CD4-positive, CD25-positive, alpha-beta regulatory T cell (primary cell): Measurements from ENCODE around the gene PMVK. TPM values are rescaled to one million over a fixed set of nuclear protein-coding genes. Genes with fewer than 3 reads are reported as not detected.
A peak's percentile ranks its signal among the peaks of the same experiment; 100 is the strongest.

Source experiments
- ATAC-seq, 2 donors: fragments of 150-1000 bp; cut with Tn5 transposase; one replicate each; pipeline ENCODE4 v1.10.0; 2021; ENCODE audit warnings: low read depth in 2 of 2, moderate number of reproducible peaks in 2 of 2, moderate library complexity in 1 of 2
- DNase-seq, 3 donors: peaks; one replicate each; pipeline versions ENCODE4 v3.0.0 to v3.0.0-alpha.2; 2012 to 2022; ENCODE audit warnings: mixed read lengths in 1 of 3
- H3K27ac ChIP-seq: one replicate; pipeline ENCODE4 v1.7.0; 2013; ENCODE audit warnings: mild to moderate bottlenecking, low read length; ENCODE audit not compliant: insufficient read depth, poor library complexity, severe bottlenecking
- H3K27me3 ChIP-seq: one replicate; pipeline ENCODE4 v1.7.0; 2013; ENCODE audit warnings: low read length; ENCODE audit not compliant: control insufficient read depth, insufficient read depth
- H3K36me3 ChIP-seq: one replicate; pipeline ENCODE4 v1.7.0; 2013; ENCODE audit warnings: mild to moderate bottlenecking, low read length, moderate library complexity; ENCODE audit not compliant: control insufficient read depth, insufficient read depth
- H3K4me1 ChIP-seq: 2 replicates; pipeline ENCODE4 v1.7.0; 2013; ENCODE audit warnings: mild to moderate bottlenecking, low read length; ENCODE audit not compliant: insufficient read depth, control insufficient read depth, poor library complexity, severe bottlenecking
- H3K4me3 ChIP-seq: one replicate; pipeline ENCODE4 v1.7.0; 2013; ENCODE audit warnings: low read depth, mild to moderate bottlenecking, low read length, moderate library complexity
- H3K9me3 ChIP-seq, 2 experiments: 1 replicate in 1 of 2; 2 replicates in 1 of 2; pipeline ENCODE4 v1.7.0; 2013; ENCODE audit warnings: low read length in 2 of 2, mild to moderate bottlenecking in 1 of 2, moderate library complexity in 1 of 2; ENCODE audit not compliant: control insufficient read depth in 2 of 2
- H3K27ac Mint-ChIP-seq, 3 donors: one replicate each; pipeline ENCODE4 v1.8.0; 2020 to 2022; ENCODE audit warnings: mild to moderate bottlenecking in 3 of 3, mixed read lengths in 3 of 3, moderate library complexity in 2 of 3
- H3K27me3 Mint-ChIP-seq: one replicate; pipeline ENCODE4 v1.8.0; 2022; ENCODE audit warnings: mild to moderate bottlenecking, mixed read lengths
- H3K36me3 Mint-ChIP-seq: one replicate; pipeline ENCODE4 v1.8.0; 2020; ENCODE audit warnings: mixed read lengths
- H3K4me1 Mint-ChIP-seq, 4 donors: one replicate each; pipeline ENCODE4 v1.8.0; 2020 to 2022; ENCODE audit warnings: mixed read lengths in 4 of 4, mild to moderate bottlenecking in 1 of 4
- H3K4me3 Mint-ChIP-seq, 4 donors: one replicate each; pipeline ENCODE4 v1.8.0; 2020 to 2022; ENCODE audit warnings: mild to moderate bottlenecking in 4 of 4, mixed read lengths in 4 of 4, moderate library complexity in 3 of 4
- H3K9me3 Mint-ChIP-seq, 7 donors: one replicate each; pipeline ENCODE4 v1.8.0; 2020 to 2022; ENCODE audit warnings: mixed read lengths in 7 of 7, mild to moderate bottlenecking in 3 of 7, moderate library complexity in 2 of 7
- polyA plus RNA-seq, 4 donors: library from polyadenylated mRNA; unstranded; fragments of 300-500 nt; fragmentation: Illumina TruSeq; gene quantifications; one replicate each; pipeline ENCODE4 v1.2.3, GENCODE V29; 2021
- total RNA-seq: library from RNA; stranded (reverse); gene quantifications from one replicate; pipeline ENCODE4 v1.2.3, GENCODE V29; 2022

Gene PMVK
- total and polyA plus RNA-seq, 5 donors from 2014 or later = 19.1 to 76.9 (median 56.7) TPM

- peak overlapping the region; percentile 95 for H3K4me3 ChIP-seq
- peaks cover 50% of the 10 kb centered on the region for H3K4me1 ChIP-seq
- ATAC-seq (peak; percentile 26 to 39), DNase-seq (peak; percentile 93 to 97 (median 97))
- H3K36me3 ChIP-seq = no peaks in the 10 kb centered on the region
- no peaks in the 10 kb centered on the region for H3K9me3 ChIP-seq
- peaks cover 0 to 27% (median 21%) of the 10 kb centered on the region in 4 donors for H3K4me1 Mint-ChIP-seq
- H3K27me3 ChIP-seq = no peaks in the 10 kb centered on the region
- H3K27ac Mint-ChIP-seq = no peak overlapping the region
- H3K4me3 Mint-ChIP-seq = no peak overlapping the region
- H3K9me3 Mint-ChIP-seq = no peaks in the 10 kb centered on the region
- peaks cover 7% of the 10 kb centered on the region for H3K36me3 Mint-ChIP-seq
- no peaks in the 10 kb centered on the region for H3K27me3 Mint-ChIP-seq
- peak overlapping the region; percentile 98 for H3K27ac ChIP-seq
Observed at GRCh38 chr1:154974808-154975408, 38.4 kb upstream of the PMVK start.

- no peaks in the 10 kb centered on the region for H3K9me3 Mint-ChIP-seq
- peaks cover 4% of the 10 kb centered on the region for H3K36me3 Mint-ChIP-seq
- H3K4me1 Mint-ChIP-seq = peaks cover 0 to 33% (median 25%) of the 10 kb centered on the region in 4 donors
- peak; percentile 92 to 99 (median 99) for DNase-seq
- no peak within 1 kb of the TSS for H3K27ac Mint-ChIP-seq
- H3K9me3 ChIP-seq = no peaks in the 10 kb centered on the region
- H3K27me3 Mint-ChIP-seq = no peaks in the 10 kb centered on the region
- H3K27ac ChIP-seq = peak within 1 kb of the TSS; percentile 98
- no peaks in the 10 kb centered on the region for H3K36me3 ChIP-seq
- H3K4me3 Mint-ChIP-seq = no peak within 1 kb of the TSS
- H3K4me1 ChIP-seq = peaks cover 50% of the 10 kb centered on the region
- ATAC-seq = peak; percentile 89 to 91
- no peaks in the 10 kb centered on the region for H3K27me3 ChIP-seq
- H3K4me3 ChIP-seq = peak within 1 kb of the TSS; percentile 95
Observed at GRCh38 chr1:154974102-154974807, 37.7 kb upstream of the PMVK start, which contains the start of gene CKS1B. CKS1B (plus strand) TSS chr1:154974681; CDS start chr1:154974746, 65 bp downstream.

- Histone ChIP-seq H3K4me1 (peaks cover 50% of the 10 kb centered on the region), H3K27ac (peak overlapping the region; percentile 98), H3K36me3 (peaks cover 5% of the 10 kb centered on the region), H3K9me3 (no peaks in the 10 kb centered on the region), H3K4me3 (peak overlapping the region; percentile 90), H3K27me3 (no peaks in the 10 kb centered on the region)
- Mint-ChIP-seq H3K27ac (peak overlapping the region in 1 of 3 donors; percentile 78), H3K27me3 (no peaks in the 10 kb centered on the region), H3K4me3 (no peak overlapping the region), H3K4me1 (peaks cover 0 to 37% (median 26%) of the 10 kb centered on the region in 4 donors), H3K36me3 (peaks cover 4% of the 10 kb centered on the region), H3K9me3 (no peaks in the 10 kb centered on the region)
- ATAC-seq (no peak), DNase-seq (peak; percentile 83 to 93 (median 89))
Observed at GRCh38 chr1:154973344-154974101, 37.0 kb upstream of the PMVK start.

DNA sequence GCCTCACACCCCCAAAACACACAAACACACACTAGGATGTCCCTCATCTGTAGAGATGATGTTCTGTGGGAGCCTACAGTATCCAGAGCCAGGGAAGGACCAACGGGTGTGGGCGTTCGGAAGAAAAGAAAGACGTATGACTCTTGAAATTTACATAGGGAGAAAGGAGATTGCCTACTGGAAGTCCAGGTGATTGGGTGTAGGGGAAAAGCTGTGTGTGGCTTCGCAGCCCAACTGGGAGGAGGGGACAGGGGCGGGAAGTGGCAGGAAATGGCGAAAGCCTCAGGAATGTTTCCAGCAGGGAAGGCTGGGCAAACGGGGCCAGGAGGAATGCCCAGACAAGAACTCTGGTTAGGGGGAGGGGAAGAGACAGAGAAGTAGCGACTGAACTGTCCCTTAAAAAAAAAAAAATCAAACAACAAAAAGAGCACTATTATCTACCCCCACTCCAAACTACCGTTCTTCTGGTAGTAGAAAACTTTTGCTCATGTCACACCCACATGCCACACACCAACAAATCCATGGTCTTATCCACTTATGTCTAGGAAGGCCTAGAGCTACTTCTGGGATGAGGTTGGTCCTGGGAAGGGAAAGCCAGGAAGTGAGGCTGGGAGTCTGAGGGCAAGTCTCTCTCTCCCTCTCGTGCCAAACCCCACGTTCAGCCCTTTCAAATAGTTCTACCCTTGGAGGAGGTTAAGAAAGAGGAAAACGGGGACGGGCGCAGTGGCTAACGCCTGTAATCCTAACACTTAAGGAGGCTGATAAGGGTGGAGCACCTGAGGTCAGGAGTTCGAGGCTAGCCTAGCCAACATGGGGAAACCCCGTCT, 36.2 kb upstream of the PMVK start:
- Mint-ChIP-seq H3K9me3 (no peaks in the 10 kb centered on the region), H3K36me3 (peaks cover 4% of the 10 kb centered on the region), H3K4me3 (peak overlapping the region in 1 of 4 donors; percentile 73), H3K4me1 (peaks cover 0 to 42% (median 31%) of the 10 kb centered on the region in 4 donors), H3K27ac (peak overlapping the region in 1 of 3 donors; percentile 79), H3K27me3 (no peaks in the 10 kb centered on the region)
- ATAC-seq = no peak
- peaks cover 13% of the 10 kb centered on the region for H3K36me3 ChIP-seq
- DNase-seq = no peak
- peak overlapping the region; percentile 22 for H3K4me3 ChIP-seq
- no peaks in the 10 kb centered on the region for H3K9me3 ChIP-seq
- no peaks in the 10 kb centered on the region for H3K27me3 ChIP-seq
- H3K4me1 ChIP-seq = peaks cover 50% of the 10 kb centered on the region
- peak overlapping the region; percentile 98 for H3K27ac ChIP-seq

GRCh38 chr1:154972213-154972516, 35.6 kb upstream of the PMVK start:
- H3K4me3 Mint-ChIP-seq = peak overlapping the region in 1 of 4 donors; percentile 73
- ATAC-seq = no peak

GRCh38 chr1:154971341-154971998, 35.0 kb upstream of the PMVK start:
- Mint-ChIP-seq H3K4me3 (peak overlapping the region; percentile 34 to 68 (median 54)), H3K36me3 (peaks cover 4% of the 10 kb centered on the region), H3K27me3 (no peaks in the 10 kb centered on the region), H3K4me1 (peaks cover 0 to 38% (median 29%) of the 10 kb centered on the region in 4 donors), H3K9me3 (no peaks in the 10 kb centered on the region), H3K27ac (peak overlapping the region; percentile 60 to 86 (median 66))
- Histone ChIP-seq H3K36me3 (peaks cover 25% of the 10 kb centered on the region), H3K4me1 (peaks cover 47% of the 10 kb centered on the region), H3K27ac (peak overlapping the region; percentile 26), H3K4me3 (peak overlapping the region; percentile 35), H3K27me3 (no peaks in the 10 kb centered on the region), H3K9me3 (no peaks in the 10 kb centered on the region)
- ATAC-seq (no peak), DNase-seq (no peak)

More at GRCh38 chr1:154972213-154972516, 35.6 kb upstream of the PMVK start:
- H3K36me3 ChIP-seq = peaks cover 18% of the 10 kb centered on the region
- no peak for DNase-seq
- H3K4me3 ChIP-seq = peak overlapping the region; percentile 22
- peaks cover 0 to 38% (median 31%) of the 10 kb centered on the region in 4 donors for H3K4me1 Mint-ChIP-seq
- H3K9me3 ChIP-seq = no peaks in the 10 kb centered on the region
- H3K27ac ChIP-seq = no peak overlapping the region
- no peaks in the 10 kb centered on the region for H3K9me3 Mint-ChIP-seq
- peak overlapping the region in 1 of 3 donors; percentile 79 for H3K27ac Mint-ChIP-seq
- no peaks in the 10 kb centered on the region for H3K27me3 ChIP-seq
- H3K4me1 ChIP-seq = peaks cover 50% of the 10 kb centered on the region
- peaks cover 4% of the 10 kb centered on the region for H3K36me3 Mint-ChIP-seq
- H3K27me3 Mint-ChIP-seq = no peaks in the 10 kb centered on the region
